HepG2 (cell line): Measurements from ENCODE around the gene DYNC1LI2.

ENCODE experiments used
- CHCHD3 ChIP-seq: sonication (generic); formaldehyde crosslinking; IDR thresholded peaks from 2 replicates; pipeline ENCODE4 v1.8.0; 2022; ENCODE audit warnings: mild to moderate bottlenecking, missing genetic modification reagents, moderate library complexity
- REST ChIP-seq, 2 experiments: IDR thresholded peaks; 2 replicates each; pipeline ENCODE4 v1.6.1; 2011 to 2012; ENCODE audit warnings: low read length in 2 of 2, borderline replicate concordance in 1 of 2, low read depth in 1 of 2, mild to moderate bottlenecking in 1 of 2, moderate library complexity in 1 of 2
- ZFP37 ChIP-seq: sonication (generic); formaldehyde crosslinking; IDR thresholded peaks from 2 replicates; pipeline ENCODE4 v1.4.0; 2020; ENCODE audit warnings: missing genetic modification reagents, borderline replicate concordance
- ZFX ChIP-seq: sonication (generic); formaldehyde crosslinking; IDR thresholded peaks from 2 replicates; pipeline ENCODE4 v1.4.0; 2020; ENCODE audit warnings: mild to moderate bottlenecking, low read depth, missing genetic modification reagents, moderate library complexity
- ZKSCAN5 ChIP-seq: sonication (generic); formaldehyde crosslinking; IDR thresholded peaks from 2 replicates; pipeline ENCODE4 v1.5.1; 2020; ENCODE audit warnings: mild to moderate bottlenecking, missing genetic modification reagents

- TF ChIP-seq CHCHD3 (CRISPR knock-in tag) (no peak), ZKSCAN5 (no peak), REST (IDR thresholded peaks at IDR 0.05; ENCODE audit: borderline replicate concordance in 1 of 2, low read depth in 1 of 2, low read length in 2 of 2) (no peak), ZFX (CRISPR knock-in tag) (no peak), ZFP37 (CRISPR knock-in tag) (no peak)
These were observed 62.1 kb downstream of the DYNC1LI2 start for GRCh38 chr16:66689282-66689681.
